MCF 10A (cell line): Measurements from ENCODE around the gene GAGE12G. TPM values are rescaled to one million over a fixed set of nuclear protein-coding genes. Genes with fewer than 3 reads are reported as not detected.
"Not testable (repeated sequence)": the region's sequence is repeated elsewhere in the genome, so short reads cannot be mapped to it uniquely, and the experiment has no call there.

Experiments used
- BruUV-seq: library from RNA; stranded (reverse); fragments of 400-500 nt; replicated peaks from 2 replicates; lab custom pipeline; 2021; lab: Mats Ljungman, UMichigan
- CTCF ChIA-PET: fragments of 300-600 bp; sonication (Branson Sonifier 250); formaldehyde crosslinking; extraction: SDS; loops from one replicate; lab custom pipeline; 2021; ENCODE audit warnings: antibody characterized with exemption, inconsistent platforms; lab: Yijun Ruan, JAX
- POLR2A ChIA-PET: fragments of 300-600, 350-650 bp; sonication (Branson Sonifier 250); formaldehyde crosslinking; extraction: SDS; loops from one replicate; lab custom pipeline; 2020; ENCODE audit warnings: antibody characterized with exemption, inconsistent platforms; lab: Yijun Ruan, JAX
- DNase-seq: peaks from one replicate; pipeline ENCODE4 v3.0.0-alpha.2; 2018; ENCODE audit not compliant: unreplicated experiment
- H3K27ac Mint-ChIP-seq: one replicate; pipeline ENCODE4 v1.8.0; 2022; ENCODE audit warnings: mild to moderate bottlenecking, low read depth, mixed read lengths; ENCODE audit not compliant: unreplicated experiment
- H3K27me3 Mint-ChIP-seq: one replicate; pipeline ENCODE4 v1.8.0; 2022; ENCODE audit warnings: mixed read lengths; ENCODE audit not compliant: insufficient read depth, unreplicated experiment
- H3K36me3 Mint-ChIP-seq: one replicate; pipeline ENCODE4 v1.8.0; 2022; ENCODE audit warnings: mild to moderate bottlenecking, moderate library complexity, mixed read lengths; ENCODE audit not compliant: insufficient read depth, unreplicated experiment
- H3K4me1 Mint-ChIP-seq: one replicate; pipeline ENCODE4 v1.8.0; 2022; ENCODE audit warnings: mixed read lengths; ENCODE audit not compliant: insufficient read depth, unreplicated experiment
- H3K4me3 Mint-ChIP-seq: one replicate; pipeline ENCODE4 v1.8.0; 2022; ENCODE audit warnings: mild to moderate bottlenecking, moderate library complexity, mixed read lengths; ENCODE audit not compliant: unreplicated experiment
- H3K9me3 Mint-ChIP-seq: one replicate; pipeline ENCODE4 v1.8.0; 2022; ENCODE audit warnings: mixed read lengths; ENCODE audit not compliant: unreplicated experiment
- intact Hi-C: fragments of 100-400 bp; cut with micrococcal nuclease; formaldehyde crosslinking; loops from 2 replicates; pipeline ENCODE4 v1.14.1; 2022
- total RNA-seq: library from RNA; stranded (reverse); gene quantifications from 2 replicates; pipeline ENCODE4 v1.2.3, GENCODE V29; 2022
- TF ChIP-seq, protein P1 (sequence below): fragments of 200-600 bp; IDR thresholded peaks from one replicate; pipeline ENCODE4 v1.8.0; 2022; ENCODE audit warnings: antibody characterized with exemption, mild to moderate bottlenecking; ENCODE audit not compliant: unreplicated experiment

The GAGE12G gene
- total RNA-seq, 1 experiment from 2014 or later, result not detected

DNA sequence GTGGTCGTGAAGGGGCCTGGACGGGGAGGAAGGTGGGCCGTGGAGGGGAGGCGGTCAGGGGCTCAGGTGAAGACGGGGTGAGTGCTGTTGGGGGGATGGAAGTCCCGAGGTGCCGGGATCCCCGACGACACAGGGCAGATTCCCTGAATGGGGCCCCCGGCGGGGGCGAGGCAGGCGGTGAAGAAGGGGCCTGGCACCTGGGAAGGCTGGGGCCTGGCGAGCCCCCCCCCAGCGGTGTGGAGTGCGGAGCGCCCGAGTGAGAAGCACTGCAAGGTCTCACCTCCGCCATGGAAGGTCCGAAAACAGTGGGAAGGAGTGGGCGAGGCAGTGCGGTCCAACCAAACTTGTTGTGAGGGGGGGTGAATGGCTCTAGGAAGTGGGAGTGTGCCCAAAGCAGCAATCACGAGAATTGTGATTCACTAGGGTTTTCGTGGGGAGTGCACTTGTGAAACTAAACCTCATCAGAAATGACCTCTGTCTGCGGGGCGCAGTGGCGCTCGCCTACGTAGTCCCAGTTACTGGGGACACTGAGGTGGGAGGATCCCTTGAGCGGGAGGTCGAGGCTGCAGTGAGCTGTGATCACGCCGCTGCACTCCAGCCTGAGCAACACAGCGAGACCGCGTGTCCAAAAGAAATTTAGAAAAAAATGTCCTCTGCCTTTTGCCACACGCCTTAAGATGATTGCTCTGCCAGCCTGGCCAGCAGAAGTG, 19.7 kb downstream of the GAGE12G start:
- BruUV-seq, intact Hi-C loops, H3K4me1 Mint-ChIP-seq, H3K36me3 Mint-ChIP-seq, H3K9me3 Mint-ChIP-seq, H3K27ac Mint-ChIP-seq, POLR2A ChIA-PET, DNase-seq, CTCF ChIA-PET, H3K4me3 Mint-ChIP-seq, H3K27me3 Mint-ChIP-seq: not testable (repeated sequence)

- BruUV-seq, intact Hi-C loops, H3K27me3 Mint-ChIP-seq, H3K36me3 Mint-ChIP-seq, CTCF ChIA-PET, H3K27ac Mint-ChIP-seq, H3K4me3 Mint-ChIP-seq, POLR2A ChIA-PET, H3K9me3 Mint-ChIP-seq, H3K4me1 Mint-ChIP-seq, DNase-seq: not testable (repeated sequence)
These were observed 20.3 kb downstream of the GAGE12G start for GRCh38 chrX:49590488-49590887.

GRCh38 chrX:49598720-49599119, 28.5 kb downstream of the GAGE12G start, which contains the start of gene GAGE1:
TSS of gene GAGE1 (plus strand) at chrX:49599020. CDS start at chrX:49600175, 1,155 bp downstream.
- POLR2A ChIA-PET, H3K36me3 Mint-ChIP-seq, H3K27me3 Mint-ChIP-seq, H3K4me3 Mint-ChIP-seq, intact Hi-C loops, H3K27ac Mint-ChIP-seq, DNase-seq, H3K4me1 Mint-ChIP-seq, H3K9me3 Mint-ChIP-seq, CTCF ChIA-PET, BruUV-seq: not testable (repeated sequence)

GRCh38 chrX:49610718-49611310, 40.6 kb downstream of the GAGE12G start:
- no peak overlapping the region for H3K4me3 Mint-ChIP-seq
- no peaks in the 10 kb centered on the region for H3K4me1 Mint-ChIP-seq
- H3K27ac Mint-ChIP-seq, result no peak overlapping the region
- POLR2A ChIA-PET, result no interaction called here
- no TSS peak for BruUV-seq
- H3K27me3 Mint-ChIP-seq, result peaks cover 13% of the 10 kb centered on the region
- TF ChIP-seq, protein P1, sequence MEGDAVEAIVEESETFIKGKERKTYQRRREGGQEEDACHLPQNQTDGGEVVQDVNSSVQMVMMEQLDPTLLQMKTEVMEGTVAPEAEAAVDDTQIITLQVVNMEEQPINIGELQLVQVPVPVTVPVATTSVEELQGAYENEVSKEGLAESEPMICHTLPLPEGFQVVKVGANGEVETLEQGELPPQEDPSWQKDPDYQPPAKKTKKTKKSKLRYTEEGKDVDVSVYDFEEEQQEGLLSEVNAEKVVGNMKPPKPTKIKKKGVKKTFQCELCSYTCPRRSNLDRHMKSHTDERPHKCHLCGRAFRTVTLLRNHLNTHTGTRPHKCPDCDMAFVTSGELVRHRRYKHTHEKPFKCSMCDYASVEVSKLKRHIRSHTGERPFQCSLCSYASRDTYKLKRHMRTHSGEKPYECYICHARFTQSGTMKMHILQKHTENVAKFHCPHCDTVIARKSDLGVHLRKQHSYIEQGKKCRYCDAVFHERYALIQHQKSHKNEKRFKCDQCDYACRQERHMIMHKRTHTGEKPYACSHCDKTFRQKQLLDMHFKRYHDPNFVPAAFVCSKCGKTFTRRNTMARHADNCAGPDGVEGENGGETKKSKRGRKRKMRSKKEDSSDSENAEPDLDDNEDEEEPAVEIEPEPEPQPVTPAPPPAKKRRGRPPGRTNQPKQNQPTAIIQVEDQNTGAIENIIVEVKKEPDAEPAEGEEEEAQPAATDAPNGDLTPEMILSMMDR, result no peak
- CTCF ChIA-PET, result no interaction called here
- intact Hi-C loops, result no loop called here
- no peak for DNase-seq
- peaks cover 8% of the 10 kb centered on the region for H3K9me3 Mint-ChIP-seq
- H3K36me3 Mint-ChIP-seq, result no peaks in the 10 kb centered on the region

- no TSS peak for BruUV-seq
- Mint-ChIP-seq H3K36me3 (no peaks in the 10 kb centered on the region), H3K9me3 (peaks cover 13% of the 10 kb centered on the region)
These were observed 48.4 kb downstream of the GAGE12G start for GRCh38 chrX:49618574-49618973.

More at GRCh38 chrX:49618574-49618973, 48.4 kb downstream of the GAGE12G start:
- Mint-ChIP-seq H3K27me3 (no peaks in the 10 kb centered on the region), H3K4me1 (no peaks in the 10 kb centered on the region), H3K27ac (no peak overlapping the region), H3K4me3 (no peak overlapping the region)
- ChIA-PET POLR2A (no interaction called here), CTCF (no interaction called here)
- TF ChIP-seq, protein P1, result no peak
- no peak for DNase-seq
- intact Hi-C loops, result no loop called here

Other genes starting within 250 kb of the GAGE12G start
- not detected in 2 replicates for gene GAGE12J, start 248.4 kb upstream of the GAGE12G start, total RNA-seq
- gene GAGE13, start 238.8 kb upstream of the GAGE12G start, total RNA-seq, result not detected in 2 replicates
- gene GAGE12C, start 38.2 kb upstream of the GAGE12G start, total RNA-seq, result not detected in 2 replicates
- gene GAGE12D, start 28.7 kb upstream of the GAGE12G start, total RNA-seq, result not detected in 2 replicates
- not detected in 2 replicates for gene GAGE12E, start 19.1 kb upstream of the GAGE12G start, total RNA-seq
- not detected in 2 replicates for gene GAGE12F, start 9.6 kb upstream of the GAGE12G start, total RNA-seq
- gene GAGE12H, start 9.5 kb downstream of the GAGE12G start, total RNA-seq, result not detected in 2 replicates
- not detected in 2 replicates for gene GAGE2A, start 19.1 kb downstream of the GAGE12G start, total RNA-seq
- not detected in 2 replicates for gene GAGE1, start 28.6 kb downstream of the GAGE12G start, total RNA-seq
- not detected in 2 replicates for gene PAGE1, start 125.6 kb downstream of the GAGE12G start, total RNA-seq